ENCODE data around the gene AFF3. TPM values are rescaled to one million over a fixed set of nuclear protein-coding genes. Genes with fewer than 3 reads are reported as not detected.

Gene AFF3
- total RNA-seq, 1 experiment from 2014 or later, result 0.05 TPM

DNA sequence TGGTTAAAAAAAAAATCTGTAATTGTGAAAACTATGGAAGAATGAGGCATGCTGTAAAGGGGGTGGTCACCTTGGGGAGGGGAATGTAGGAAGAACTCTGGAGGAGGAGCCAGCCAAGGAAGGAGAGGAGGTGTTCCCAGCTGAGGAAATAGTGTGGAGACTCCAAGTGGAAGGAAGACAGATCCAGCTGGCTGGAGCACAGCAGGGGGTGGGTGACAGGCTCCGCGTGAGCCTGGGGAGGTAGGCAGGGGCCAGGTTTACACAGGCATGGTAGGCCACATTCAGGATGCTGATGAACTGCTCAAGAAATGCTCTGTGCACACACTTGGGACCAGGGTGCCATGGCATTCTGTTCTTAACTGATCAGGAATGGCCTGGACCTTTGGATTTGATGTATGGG lies 16.8 kb downstream of the AFF3 start:
- DNase-seq, result no peak
- Mint-ChIP-seq H3K27me3 (ENCODE audit: insufficient read depth, unreplicated experiment) (peaks cover 2% of the 10 kb centered on the region), H3K36me3 (ENCODE audit: insufficient read depth, unreplicated experiment) (no peaks in the 10 kb centered on the region), H3K4me1 (ENCODE audit: low read depth, unreplicated experiment) (no peaks in the 10 kb centered on the region), H3K4me3 (ENCODE audit: unreplicated experiment) (no peak overlapping the region), H3K27ac (ENCODE audit: unreplicated experiment) (no peak overlapping the region), H3K9me3 (ENCODE audit: unreplicated experiment) (no peaks in the 10 kb centered on the region)
- no peaks in the 10 kb centered on the region for H3K9me3 ChIP-seq
- no peak overlapping the region for H3K4me3 ChIP-seq (ENCODE audit: low read depth, low read length)
- TF ChIP-seq, protein P1, sequence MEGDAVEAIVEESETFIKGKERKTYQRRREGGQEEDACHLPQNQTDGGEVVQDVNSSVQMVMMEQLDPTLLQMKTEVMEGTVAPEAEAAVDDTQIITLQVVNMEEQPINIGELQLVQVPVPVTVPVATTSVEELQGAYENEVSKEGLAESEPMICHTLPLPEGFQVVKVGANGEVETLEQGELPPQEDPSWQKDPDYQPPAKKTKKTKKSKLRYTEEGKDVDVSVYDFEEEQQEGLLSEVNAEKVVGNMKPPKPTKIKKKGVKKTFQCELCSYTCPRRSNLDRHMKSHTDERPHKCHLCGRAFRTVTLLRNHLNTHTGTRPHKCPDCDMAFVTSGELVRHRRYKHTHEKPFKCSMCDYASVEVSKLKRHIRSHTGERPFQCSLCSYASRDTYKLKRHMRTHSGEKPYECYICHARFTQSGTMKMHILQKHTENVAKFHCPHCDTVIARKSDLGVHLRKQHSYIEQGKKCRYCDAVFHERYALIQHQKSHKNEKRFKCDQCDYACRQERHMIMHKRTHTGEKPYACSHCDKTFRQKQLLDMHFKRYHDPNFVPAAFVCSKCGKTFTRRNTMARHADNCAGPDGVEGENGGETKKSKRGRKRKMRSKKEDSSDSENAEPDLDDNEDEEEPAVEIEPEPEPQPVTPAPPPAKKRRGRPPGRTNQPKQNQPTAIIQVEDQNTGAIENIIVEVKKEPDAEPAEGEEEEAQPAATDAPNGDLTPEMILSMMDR (IDR thresholded peaks at IDR 0.05; ENCODE audit: insufficient read depth in 1 of 2, low read depth in 1 of 2, low read length in 1 of 2, severe bottlenecking in 1 of 2, unreplicated experiment in 1 of 2), result no peak
- ChIA-PET CTCF (no interaction called here), POLR2A (no interaction called here)
- intact Hi-C loops (cut with micrococcal nuclease; ENCODE audit: unreplicated experiment), result no loop called here
- no peaks in the 10 kb centered on the region for H3K36me3 ChIP-seq (ENCODE audit: control insufficient read depth, insufficient read depth, low read length)
- no TSS peak for BruUV-seq (replicated peaks)
- H3K4me1 ChIP-seq, result no peaks in the 10 kb centered on the region
- no peaks in the 10 kb centered on the region for H3K27me3 ChIP-seq (replicated peaks; ENCODE audit: control insufficient read depth, insufficient read depth, low read length)

DNA sequence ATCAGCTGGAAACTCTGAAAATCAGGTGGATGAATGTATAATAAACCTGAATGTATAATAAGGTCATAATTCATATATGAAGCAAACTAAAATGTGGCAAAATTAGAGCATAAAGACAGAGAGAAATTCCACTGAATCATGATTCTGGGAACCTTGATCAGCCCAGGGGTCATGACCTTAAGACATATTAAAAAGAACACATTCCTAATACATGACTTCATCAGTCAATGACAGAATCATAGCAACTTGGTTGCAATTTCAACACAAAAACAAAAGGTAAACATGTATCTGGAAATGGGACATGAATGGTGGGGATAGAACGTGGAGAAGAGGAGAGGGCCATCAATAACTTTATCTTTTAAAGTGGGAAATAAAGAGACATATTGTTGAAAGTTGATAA lies 17.6 kb downstream of the AFF3 start:
- no peaks in the 10 kb centered on the region for H3K27me3 ChIP-seq (replicated peaks; ENCODE audit: control insufficient read depth, insufficient read depth, low read length)
- H3K27me3 Mint-ChIP-seq (ENCODE audit: insufficient read depth, unreplicated experiment), result peaks cover 2% of the 10 kb centered on the region
- no peak for DNase-seq
- no peaks in the 10 kb centered on the region for H3K9me3 ChIP-seq
- H3K9me3 Mint-ChIP-seq (ENCODE audit: unreplicated experiment), result no peaks in the 10 kb centered on the region
- H3K4me3 ChIP-seq (ENCODE audit: low read depth, low read length), result no peak overlapping the region
- H3K4me1 ChIP-seq, result no peaks in the 10 kb centered on the region
- H3K4me3 Mint-ChIP-seq (ENCODE audit: unreplicated experiment), result no peak overlapping the region
- H3K36me3 ChIP-seq (ENCODE audit: control insufficient read depth, insufficient read depth, low read length), result no peaks in the 10 kb centered on the region
- H3K36me3 Mint-ChIP-seq (ENCODE audit: insufficient read depth, unreplicated experiment), result no peaks in the 10 kb centered on the region
- no peak overlapping the region for H3K27ac Mint-ChIP-seq (ENCODE audit: unreplicated experiment)
- no TSS peak for BruUV-seq (replicated peaks)
- ChIA-PET CTCF (no interaction called here), POLR2A (no interaction called here)
- H3K4me1 Mint-ChIP-seq (ENCODE audit: low read depth, unreplicated experiment), result no peaks in the 10 kb centered on the region
- intact Hi-C loops (cut with micrococcal nuclease; ENCODE audit: unreplicated experiment), result no loop called here
- TF ChIP-seq, protein P1 (IDR thresholded peaks at IDR 0.05; ENCODE audit: insufficient read depth in 1 of 2, low read depth in 1 of 2, low read length in 1 of 2, severe bottlenecking in 1 of 2, unreplicated experiment in 1 of 2), result no peak

DNA sequence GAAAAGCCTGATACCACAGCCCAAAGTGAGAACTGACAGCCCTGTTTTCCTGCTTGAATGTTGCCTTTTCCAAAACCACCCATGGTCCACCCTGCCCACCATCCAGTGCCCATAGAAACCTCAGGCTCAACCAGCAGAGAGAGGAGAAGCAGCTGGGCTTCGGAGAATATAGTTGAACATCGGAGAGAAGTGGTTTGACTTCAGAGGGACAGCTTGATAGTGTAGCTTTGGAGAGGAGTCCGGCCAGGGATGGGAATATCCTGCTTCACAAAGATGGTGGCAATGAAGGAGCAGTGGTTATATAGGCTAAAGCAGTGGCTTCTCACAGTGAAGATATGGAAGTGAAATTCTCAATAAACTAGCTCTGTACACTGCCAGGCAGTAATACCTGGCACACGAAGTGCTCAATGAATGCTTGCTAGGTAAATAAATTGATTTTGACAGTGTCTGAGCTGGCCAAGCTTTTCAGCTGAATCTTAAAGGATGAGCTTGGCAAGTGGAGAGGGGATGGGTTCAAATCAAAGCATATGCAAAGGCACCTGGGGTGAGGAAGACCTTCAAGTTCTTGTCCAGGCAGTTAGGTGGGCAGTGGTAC lies 21.2 kb downstream of the AFF3 start:
- intact Hi-C loops (cut with micrococcal nuclease; ENCODE audit: unreplicated experiment), result no loop called here
- H3K9me3 Mint-ChIP-seq (ENCODE audit: unreplicated experiment), result peaks cover 10% of the 10 kb centered on the region
- H3K27ac Mint-ChIP-seq (ENCODE audit: unreplicated experiment), result no peak overlapping the region
- Histone ChIP-seq H3K4me1 (no peaks in the 10 kb centered on the region), H3K36me3 (ENCODE audit: control insufficient read depth, insufficient read depth, low read length) (no peaks in the 10 kb centered on the region), H3K27me3 (replicated peaks; ENCODE audit: control insufficient read depth, insufficient read depth, low read length) (no peaks in the 10 kb centered on the region), H3K4me3 (ENCODE audit: low read depth, low read length) (no peak overlapping the region), H3K9me3 (no peaks in the 10 kb centered on the region)
- H3K36me3 Mint-ChIP-seq (ENCODE audit: insufficient read depth, unreplicated experiment), result no peaks in the 10 kb centered on the region
- no peak for DNase-seq
- TF ChIP-seq, protein P1 (IDR thresholded peaks at IDR 0.05; ENCODE audit: insufficient read depth in 1 of 2, low read depth in 1 of 2, low read length in 1 of 2, severe bottlenecking in 1 of 2, unreplicated experiment in 1 of 2), result no peak
- H3K4me1 Mint-ChIP-seq (ENCODE audit: low read depth, unreplicated experiment), result no peaks in the 10 kb centered on the region
- peaks cover 2% of the 10 kb centered on the region for H3K27me3 Mint-ChIP-seq (ENCODE audit: insufficient read depth, unreplicated experiment)
- POLR2A ChIA-PET, result no interaction called here
- H3K4me3 Mint-ChIP-seq (ENCODE audit: unreplicated experiment), result no peak overlapping the region
- CTCF ChIA-PET, result no interaction called here
- BruUV-seq (replicated peaks), result no TSS peak
